Mesendoderm (in vitro differentiated cells): ENCODE data around the gene PSORS1C1.

ENCODE experiments used
- DNase-seq: peaks from one replicate; pipeline ENCODE4 v3.0.0; 2013
- H2AK5ac ChIP-seq: 2 replicates; pipeline ENCODE4 v1.6.1; 2013; ENCODE audit warnings: low read length, inconsistent platforms
- H2BK120ac ChIP-seq: 2 replicates; pipeline ENCODE4 v1.6.1; 2013; ENCODE audit warnings: low read depth, mild to moderate bottlenecking, low read length, moderate library complexity, mixed read lengths
- H2BK15ac ChIP-seq: replicated peaks from 2 replicates; pipeline ENCODE4 v1.6.1; 2013; ENCODE audit warnings: low read depth, mild to moderate bottlenecking, moderate library complexity
- H2BK5ac ChIP-seq: 2 replicates; pipeline ENCODE4 v1.6.1; 2013; ENCODE audit warnings: low read length, inconsistent platforms
- H3K18ac ChIP-seq: 2 replicates; pipeline ENCODE4 v1.6.1; 2013; ENCODE audit warnings: mild to moderate bottlenecking, low read length, mixed read lengths
- H3K23ac ChIP-seq: one replicate; pipeline ENCODE4 v1.6.1; 2013; ENCODE audit warnings: low read length
- H3K27ac ChIP-seq: 2 replicates; pipeline ENCODE4 v1.5.1; 2013; ENCODE audit warnings: low read depth, mild to moderate bottlenecking, inconsistent platforms, low read length, moderate library complexity
- H3K27me3 ChIP-seq: 2 replicates; pipeline ENCODE4 v1.6.1; 2013; ENCODE audit warnings: low read length, control low read depth, mild to moderate bottlenecking, inconsistent platforms; ENCODE audit not compliant: insufficient read depth, poor library complexity
- H3K36me3 ChIP-seq: 2 replicates; pipeline ENCODE4 v1.6.1; 2013; ENCODE audit warnings: low read length, inconsistent platforms; ENCODE audit not compliant: control insufficient read depth, insufficient read depth
- H3K4ac ChIP-seq: one replicate; pipeline ENCODE4 v1.6.1; 2013; ENCODE audit warnings: low read depth, mild to moderate bottlenecking, low read length, moderate library complexity
- H3K4me1 ChIP-seq: 2 replicates; pipeline ENCODE4 v1.6.1; 2013; ENCODE audit warnings: low read depth, low read length, inconsistent platforms; ENCODE audit not compliant: control insufficient read depth
- H3K4me2 ChIP-seq: 2 replicates; pipeline ENCODE4 v1.6.1; 2013; ENCODE audit warnings: low read length
- H3K4me3 ChIP-seq: 2 replicates; pipeline ENCODE4 v1.5.1; 2013; ENCODE audit warnings: mild to moderate bottlenecking, low read length
- H3K56ac ChIP-seq: one replicate; pipeline ENCODE4 v1.6.1; 2013; ENCODE audit warnings: low read length
- H3K79me1 ChIP-seq: 2 replicates; pipeline ENCODE4 v1.6.1; 2013; ENCODE audit warnings: low read length, inconsistent platforms
- H3K79me2 ChIP-seq: 2 replicates; pipeline ENCODE4 v1.6.1; 2013; ENCODE audit warnings: mild to moderate bottlenecking, low read length; ENCODE audit not compliant: control insufficient read depth, insufficient read depth
- H3K9ac ChIP-seq: 2 replicates; pipeline ENCODE4 v1.6.1; 2013; ENCODE audit warnings: low read length, inconsistent platforms
- H4K5ac ChIP-seq: one replicate; pipeline ENCODE4 v1.6.1; 2013; ENCODE audit warnings: low read length
- H4K8ac ChIP-seq: one replicate; pipeline ENCODE4 v1.6.1; 2013; ENCODE audit warnings: low read depth, mild to moderate bottlenecking, control low read depth, low read length, moderate library complexity
- WGBS: extraction: QIAGEN DNeasy Blood & Tissue Kit; methylation state at CpG from one replicate; pipeline ENCODE4 v1.1.7; 2013; ENCODE audit warnings: low lambda C conversion rate, missing lambda C conversion rate; ENCODE audit not compliant: insufficient coverage; ENCODE audit errors: extremely low coverage; 5-methylcytosine and 5-hydroxymethylcytosine counted together

Gene PSORS1C1

GRCh38 chr6:31154436-31154835 is 39.8 kb downstream of the PSORS1C1 start:
- no peak overlapping the region for H3K4me3 ChIP-seq
- no peak overlapping the region for H3K4me2 ChIP-seq
- H4K8ac ChIP-seq, result no peak overlapping the region
- no peak overlapping the region for H4K5ac ChIP-seq
- no peak overlapping the region for H3K56ac ChIP-seq
- WGBS, result no CpG with 5 or more reads among the region's 15 CpGs
- DNase-seq, result no peak
- no peak overlapping the region for H2BK120ac ChIP-seq
- no peak overlapping the region for H3K27ac ChIP-seq
- no peak overlapping the region for H2BK5ac ChIP-seq
- H3K79me2 ChIP-seq, result no peaks in the 10 kb centered on the region
- H3K36me3 ChIP-seq, result peaks cover 5% of the 10 kb centered on the region
- no peak overlapping the region for H3K4ac ChIP-seq
- no peak overlapping the region for H3K18ac ChIP-seq
- no peak overlapping the region for H3K23ac ChIP-seq
- H2BK15ac ChIP-seq, result no peak overlapping the region
- H3K79me1 ChIP-seq, result peaks cover 4% of the 10 kb centered on the region
- H3K9ac ChIP-seq, result no peak overlapping the region
- H3K27me3 ChIP-seq, result no peaks in the 10 kb centered on the region
- peaks cover 3% of the 10 kb centered on the region for H3K4me1 ChIP-seq
- no peak overlapping the region for H2AK5ac ChIP-seq

GRCh38 chr6:31156641-31157040 is 42.0 kb downstream of the PSORS1C1 start:
- no peak overlapping the region for H3K23ac ChIP-seq
- no peak overlapping the region for H4K5ac ChIP-seq
- H3K27ac ChIP-seq, result no peak overlapping the region
- WGBS, result no CpG with 5 or more reads among the region's 7 CpGs
- no peaks in the 10 kb centered on the region for H3K36me3 ChIP-seq
- no peak overlapping the region for H2AK5ac ChIP-seq
- peaks cover 7% of the 10 kb centered on the region for H3K79me1 ChIP-seq
- DNase-seq, result no peak
- H2BK15ac ChIP-seq, result no peak overlapping the region
- no peak overlapping the region for H3K9ac ChIP-seq
- H3K4me2 ChIP-seq, result no peak overlapping the region
- peaks cover 7% of the 10 kb centered on the region for H3K4me1 ChIP-seq
- no peak overlapping the region for H2BK5ac ChIP-seq
- H4K8ac ChIP-seq, result no peak overlapping the region
- H3K4ac ChIP-seq, result no peak overlapping the region
- no peak overlapping the region for H3K18ac ChIP-seq
- no peaks in the 10 kb centered on the region for H3K79me2 ChIP-seq
- no peak overlapping the region for H3K4me3 ChIP-seq
- H3K27me3 ChIP-seq, result no peaks in the 10 kb centered on the region
- H3K56ac ChIP-seq, result peak overlapping the region; percentile 11
- no peak overlapping the region for H2BK120ac ChIP-seq

GRCh38 chr6:31157513-31158139 is 43.0 kb downstream of the PSORS1C1 start, which contains the start of gene CCHCR1:
CCHCR1 (minus strand) TSS chr6:31157802; CDS start chr6:31157600, 202 bp downstream.
- Histone ChIP-seq H3K23ac (no peak within 1 kb of the TSS), H2BK5ac (no peak within 1 kb of the TSS), H2BK15ac (no peak within 1 kb of the TSS), H3K36me3 (peaks cover under 1% of the 10 kb centered on the region), H4K5ac (no peak within 1 kb of the TSS), H2BK120ac (no peak within 1 kb of the TSS), H3K4me2 (peak within 1 kb of the TSS; percentile 97), H3K9ac (peak within 1 kb of the TSS; percentile 91), H3K4ac (peak within 1 kb of the TSS; percentile 90), H3K4me3 (peak within 1 kb of the TSS; percentile 85), H3K79me2 (no peaks in the 10 kb centered on the region), H4K8ac (no peak within 1 kb of the TSS), H3K27me3 (no peaks in the 10 kb centered on the region), H2AK5ac (peak within 1 kb of the TSS; percentile 47), H3K4me1 (peaks cover 7% of the 10 kb centered on the region), H3K18ac (peak within 1 kb of the TSS; percentile 95), H3K56ac (peak within 1 kb of the TSS; percentile 97), H3K79me1 (peaks cover 7% of the 10 kb centered on the region), H3K27ac (peak within 1 kb of the TSS; percentile 83)
- peak; percentile 23 for DNase-seq
- WGBS, result no CpG with 5 or more reads among the region's 14 CpGs

- Histone ChIP-seq H3K27me3 (no peaks in the 10 kb centered on the region), H3K79me2 (no peaks in the 10 kb centered on the region), H3K4me2 (peak within 1 kb of the TSS; percentile 97), H3K27ac (peak within 1 kb of the TSS; percentile 83), H2BK5ac (no peak within 1 kb of the TSS), H3K18ac (peak within 1 kb of the TSS; percentile 95), H2BK15ac (no peak within 1 kb of the TSS), H3K9ac (peak within 1 kb of the TSS; percentile 91), H3K79me1 (peaks cover 7% of the 10 kb centered on the region), H3K4me3 (peak within 1 kb of the TSS; percentile 85), H3K23ac (no peak within 1 kb of the TSS), H2BK120ac (no peak within 1 kb of the TSS), H4K5ac (no peak within 1 kb of the TSS), H3K4me1 (peaks cover 7% of the 10 kb centered on the region), H4K8ac (no peak within 1 kb of the TSS), H3K4ac (peak within 1 kb of the TSS; percentile 90), H2AK5ac (peak within 1 kb of the TSS; percentile 47), H3K36me3 (peaks cover 3% of the 10 kb centered on the region), H3K56ac (peak within 1 kb of the TSS; percentile 97)
- WGBS, result no CpG with 5 or more reads among the region's 65 CpGs
- DNase-seq, result peak; percentile 100
Observed at GRCh38 chr6:31158140-31158862, 43.7 kb downstream of the PSORS1C1 start, which contains the start of gene TCF19. TCF19 (plus strand) TSS chr6:31158589; CDS start chr6:31159470, 881 bp downstream.

GRCh38 chr6:31158863-31159855 is 44.6 kb downstream of the PSORS1C1 start:
- Histone ChIP-seq H3K27me3 (no peaks in the 10 kb centered on the region), H2BK5ac (no peak overlapping the region), H3K27ac (no peak overlapping the region), H3K79me1 (peaks cover 7% of the 10 kb centered on the region), H4K8ac (no peak overlapping the region), H2BK15ac (no peak overlapping the region), H4K5ac (no peak overlapping the region), H3K4me1 (peaks cover 7% of the 10 kb centered on the region), H3K56ac (peak overlapping the region; percentile 90), H3K23ac (peak overlapping the region; percentile 85), H2BK120ac (no peak overlapping the region), H3K79me2 (no peaks in the 10 kb centered on the region), H3K4me2 (peak overlapping the region; percentile 97), H3K9ac (peak overlapping the region; percentile 87), H3K4ac (no peak overlapping the region), H3K36me3 (peaks cover 3% of the 10 kb centered on the region), H3K18ac (no peak overlapping the region), H3K4me3 (peak overlapping the region; percentile 85), H2AK5ac (no peak overlapping the region)
- DNase-seq, result peak; percentile 72
- no CpG with 5 or more reads among the region's 35 CpGs for WGBS
